Measurements from ENCODE around the gene QARS1.

The QARS1 gene

GRCh38 chr3:49120096-49120437 is 15.5 kb upstream of the QARS1 start:
- Histone ChIP-seq H3K27ac (ENCODE audit: low read depth, low read length) (peak overlapping the region; percentile 96), H3K27me3 (ENCODE audit: control insufficient read depth, insufficient read depth, low read length) (no peaks in the 10 kb centered on the region), H3K4me1 (ENCODE audit: control insufficient read depth, insufficient read depth, low read length) (no peaks in the 10 kb centered on the region), H3K9ac (ENCODE audit: low read depth, low read length) (peak overlapping the region; percentile 94), H3K4me3 (ENCODE audit: low read depth, low read length) (peak overlapping the region; percentile 97), H3K9me3 (ENCODE audit: control insufficient read depth, insufficient read depth, low read length) (no peaks in the 10 kb centered on the region), H3K36me3 (ENCODE audit: control insufficient read depth, insufficient read depth, low read length) (peaks cover 74% of the 10 kb centered on the region)

DNA sequence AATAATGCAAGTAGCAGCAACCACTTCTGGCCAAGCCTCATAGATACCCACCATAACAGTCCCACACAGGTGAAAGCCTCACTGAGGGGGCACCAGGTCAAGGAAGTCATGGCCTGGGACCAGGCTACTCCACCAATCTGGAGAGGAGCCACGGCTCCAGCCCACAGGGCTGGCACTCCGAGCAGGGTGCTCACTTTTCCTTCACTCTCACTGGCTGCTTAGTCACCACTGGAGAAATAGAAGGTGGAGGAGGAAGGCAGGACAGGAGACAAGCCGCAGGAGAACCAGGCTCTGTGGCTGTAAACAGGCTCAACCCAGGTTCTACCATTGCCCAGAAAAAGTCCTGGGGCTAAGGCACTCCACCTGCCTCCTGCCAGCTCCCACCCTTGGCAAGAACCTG is 14.9 kb upstream of the QARS1 start:
- H3K4me3 ChIP-seq (ENCODE audit: low read depth, low read length), result peak overlapping the region; percentile 97
- H3K36me3 ChIP-seq (ENCODE audit: control insufficient read depth, insufficient read depth, low read length), result peaks cover 75% of the 10 kb centered on the region
- no peaks in the 10 kb centered on the region for H3K4me1 ChIP-seq (ENCODE audit: control insufficient read depth, insufficient read depth, low read length)
- H3K27me3 ChIP-seq (ENCODE audit: control insufficient read depth, insufficient read depth, low read length), result no peaks in the 10 kb centered on the region
- H3K9ac ChIP-seq (ENCODE audit: low read depth, low read length), result no peak overlapping the region; the same call in 1 of the 2 replicates
- no peak overlapping the region for H3K27ac ChIP-seq (ENCODE audit: low read depth, low read length)
- no peaks in the 10 kb centered on the region for H3K9me3 ChIP-seq (ENCODE audit: control insufficient read depth, insufficient read depth, low read length)

DNA sequence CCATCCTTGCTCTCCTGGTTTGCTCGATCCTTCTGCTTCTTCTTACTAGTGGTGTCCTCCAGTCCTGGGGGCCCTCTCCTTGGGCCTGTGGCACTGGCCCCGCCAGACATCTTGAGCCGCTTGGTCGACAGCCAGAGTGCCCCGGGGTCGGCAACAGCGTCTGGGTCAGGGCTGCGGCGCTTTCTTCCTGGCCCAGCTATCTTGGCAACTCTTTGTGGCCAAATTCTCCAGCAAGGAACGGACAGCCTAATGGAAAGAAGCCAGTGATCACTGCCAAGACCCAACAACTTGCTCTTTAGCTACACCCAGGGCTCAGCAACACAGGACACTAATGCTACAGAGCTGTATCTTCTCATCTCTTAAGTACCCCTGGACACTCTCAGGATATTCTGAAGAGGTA is 14.5 kb upstream of the QARS1 start:
- Histone ChIP-seq H3K9ac (ENCODE audit: low read depth, low read length) (no peak overlapping the region), H3K9me3 (ENCODE audit: control insufficient read depth, insufficient read depth, low read length) (no peaks in the 10 kb centered on the region), H3K4me3 (ENCODE audit: low read depth, low read length) (no peak overlapping the region), H3K4me1 (ENCODE audit: control insufficient read depth, insufficient read depth, low read length) (no peaks in the 10 kb centered on the region), H3K27me3 (ENCODE audit: control insufficient read depth, insufficient read depth, low read length) (no peaks in the 10 kb centered on the region), H3K27ac (ENCODE audit: low read depth, low read length) (no peak overlapping the region), H3K36me3 (ENCODE audit: control insufficient read depth, insufficient read depth, low read length) (peaks cover 75% of the 10 kb centered on the region)

GRCh38 chr3:49112262-49112661 is 7.7 kb upstream of the QARS1 start:
- H3K36me3 ChIP-seq (ENCODE audit: control insufficient read depth, insufficient read depth, low read length), result peaks cover 96% of the 10 kb centered on the region
- no peaks in the 10 kb centered on the region for H3K9me3 ChIP-seq (ENCODE audit: control insufficient read depth, insufficient read depth, low read length)

GRCh38 chr3:49111347-49111746 is 6.8 kb upstream of the QARS1 start:
- H3K27me3 ChIP-seq (ENCODE audit: control insufficient read depth, insufficient read depth, low read length), result no peaks in the 10 kb centered on the region
- H3K27ac ChIP-seq (ENCODE audit: low read depth, low read length), result no peak overlapping the region
- no peaks in the 10 kb centered on the region for H3K4me1 ChIP-seq (ENCODE audit: control insufficient read depth, insufficient read depth, low read length)
- no peak overlapping the region for H3K9ac ChIP-seq (ENCODE audit: low read depth, low read length)
- no peaks in the 10 kb centered on the region for H3K9me3 ChIP-seq (ENCODE audit: control insufficient read depth, insufficient read depth, low read length)
- H3K36me3 ChIP-seq (ENCODE audit: control insufficient read depth, insufficient read depth, low read length), result peaks cover 88% of the 10 kb centered on the region
- no peak overlapping the region for H3K4me3 ChIP-seq (ENCODE audit: low read depth, low read length)

More at GRCh38 chr3:49112262-49112661, 7.7 kb upstream of the QARS1 start:
- Histone ChIP-seq H3K4me3 (ENCODE audit: low read depth, low read length) (no peak overlapping the region), H3K4me1 (ENCODE audit: control insufficient read depth, insufficient read depth, low read length) (no peaks in the 10 kb centered on the region), H3K27ac (ENCODE audit: low read depth, low read length) (no peak overlapping the region), H3K27me3 (ENCODE audit: control insufficient read depth, insufficient read depth, low read length) (no peaks in the 10 kb centered on the region), H3K9ac (ENCODE audit: low read depth, low read length) (no peak overlapping the region)

DNA sequence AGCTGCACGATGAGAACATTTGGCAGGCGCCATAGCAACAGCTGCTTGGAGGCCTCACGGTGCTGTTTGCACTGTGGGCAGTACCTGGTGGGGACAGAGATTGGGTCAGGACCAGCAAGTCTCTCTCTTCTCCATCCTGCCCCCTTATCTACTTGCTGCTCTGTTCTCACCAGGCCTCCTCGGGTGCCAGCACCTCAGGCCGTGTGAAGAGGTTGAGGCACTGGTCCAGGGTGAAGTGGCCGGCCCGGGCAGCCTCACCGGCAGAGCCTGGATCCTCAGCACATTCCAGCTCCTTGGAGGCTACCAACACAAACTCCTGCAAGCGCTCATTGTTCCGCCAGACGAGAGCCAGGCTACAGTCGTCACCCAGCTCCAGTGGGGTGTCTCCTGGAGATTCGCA is 6.2 kb upstream of the QARS1 start:
- H3K9ac ChIP-seq (ENCODE audit: low read depth, low read length), result no peak overlapping the region
- no peak overlapping the region for H3K27ac ChIP-seq (ENCODE audit: low read depth, low read length)
- no peaks in the 10 kb centered on the region for H3K9me3 ChIP-seq (ENCODE audit: control insufficient read depth, insufficient read depth, low read length)
- H3K4me3 ChIP-seq (ENCODE audit: low read depth, low read length), result no peak overlapping the region
- H3K27me3 ChIP-seq (ENCODE audit: control insufficient read depth, insufficient read depth, low read length), result no peaks in the 10 kb centered on the region
- H3K4me1 ChIP-seq (ENCODE audit: control insufficient read depth, insufficient read depth, low read length), result no peaks in the 10 kb centered on the region
- peaks cover 82% of the 10 kb centered on the region for H3K36me3 ChIP-seq (ENCODE audit: control insufficient read depth, insufficient read depth, low read length)

DNA sequence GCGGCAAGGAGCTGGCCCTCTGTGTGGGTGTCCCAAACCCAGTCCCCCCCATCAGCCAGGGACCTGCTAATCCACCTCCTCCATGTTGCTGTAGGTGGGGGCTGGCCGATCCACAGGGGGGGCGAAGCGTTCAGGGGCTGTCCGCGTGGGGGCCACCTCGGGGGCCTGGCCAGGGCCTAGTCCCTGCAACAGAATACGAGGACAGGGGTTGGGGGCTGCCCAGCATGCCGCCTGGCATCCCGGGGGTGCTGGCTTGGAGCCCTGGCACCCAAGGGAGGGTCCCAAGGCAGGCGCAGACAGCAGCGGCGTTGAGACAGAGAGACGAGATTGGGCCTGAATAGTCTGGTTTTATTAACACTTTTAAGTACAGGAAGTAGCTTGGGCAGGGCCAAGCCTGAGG is 3.8 kb upstream of the QARS1 start:
- H3K27ac ChIP-seq (ENCODE audit: low read depth, low read length), result no peak overlapping the region
- 0 out of 2 replicates have a peak, but pooled peaks cover 4% of the 10 kb centered on the region for H3K4me1 ChIP-seq (ENCODE audit: control insufficient read depth, insufficient read depth, low read length)
- H3K36me3 ChIP-seq (ENCODE audit: control insufficient read depth, insufficient read depth, low read length), result peaks cover 63% of the 10 kb centered on the region
- no peaks in the 10 kb centered on the region for H3K9me3 ChIP-seq (ENCODE audit: control insufficient read depth, insufficient read depth, low read length)
- no peaks in the 10 kb centered on the region for H3K27me3 ChIP-seq (ENCODE audit: control insufficient read depth, insufficient read depth, low read length)
- H3K9ac ChIP-seq (ENCODE audit: low read depth, low read length), result no peak overlapping the region
- H3K4me3 ChIP-seq (ENCODE audit: low read depth, low read length), result no peak overlapping the region

- H3K36me3 ChIP-seq (ENCODE audit: control insufficient read depth, insufficient read depth, low read length), result peaks cover 66% of the 10 kb centered on the region
- H3K9me3 ChIP-seq (ENCODE audit: control insufficient read depth, insufficient read depth, low read length), result no peaks in the 10 kb centered on the region
- no peaks in the 10 kb centered on the region for H3K27me3 ChIP-seq (ENCODE audit: control insufficient read depth, insufficient read depth, low read length)
- 0 out of 2 replicates have a peak, but pooled peaks cover 4% of the 10 kb centered on the region for H3K4me1 ChIP-seq (ENCODE audit: control insufficient read depth, insufficient read depth, low read length)
- H3K27ac ChIP-seq (ENCODE audit: low read depth, low read length), result peak overlapping the region; percentile 98
- H3K9ac ChIP-seq (ENCODE audit: low read depth, low read length), result peak overlapping the region; percentile 96
- peak overlapping the region; percentile 90 for H3K4me3 ChIP-seq (ENCODE audit: low read depth, low read length)
Measured at GRCh38 chr3:49104052-49104426, 518 bp downstream of the QARS1 start.

GRCh38 chr3:49100046-49100615 is 4.4 kb downstream of the QARS1 start:
- Histone ChIP-seq H3K36me3 (ENCODE audit: control insufficient read depth, insufficient read depth, low read length) (peaks cover 76% of the 10 kb centered on the region), H3K4me1 (ENCODE audit: control insufficient read depth, insufficient read depth, low read length) (0 out of 2 replicates have a peak, but pooled peaks cover 4% of the 10 kb centered on the region), H3K9me3 (ENCODE audit: control insufficient read depth, insufficient read depth, low read length) (no peaks in the 10 kb centered on the region), H3K27me3 (ENCODE audit: control insufficient read depth, insufficient read depth, low read length) (no peaks in the 10 kb centered on the region), H3K4me3 (ENCODE audit: low read depth, low read length) (no peak overlapping the region), H3K9ac (ENCODE audit: low read depth, low read length) (no peak overlapping the region), H3K27ac (ENCODE audit: low read depth, low read length) (no peak overlapping the region)

- H3K9ac ChIP-seq (ENCODE audit: low read depth, low read length), result no peak overlapping the region
- no peak overlapping the region for H3K4me3 ChIP-seq (ENCODE audit: low read depth, low read length)
- H3K4me1 ChIP-seq (ENCODE audit: control insufficient read depth, insufficient read depth, low read length), result 0 out of 2 replicates have a peak, but pooled peaks cover 8% of the 10 kb centered on the region
- H3K36me3 ChIP-seq (ENCODE audit: control insufficient read depth, insufficient read depth, low read length), result peaks cover 76% of the 10 kb centered on the region
- H3K27ac ChIP-seq (ENCODE audit: low read depth, low read length), result no peak overlapping the region
- H3K9me3 ChIP-seq (ENCODE audit: control insufficient read depth, insufficient read depth, low read length), result no peaks in the 10 kb centered on the region
- no peaks in the 10 kb centered on the region for H3K27me3 ChIP-seq (ENCODE audit: control insufficient read depth, insufficient read depth, low read length)
Measured at GRCh38 chr3:49098910-49099630, 5.5 kb downstream of the QARS1 start.

GRCh38 chr3:49098429-49098828 is 6.1 kb downstream of the QARS1 start:
- Histone ChIP-seq H3K9ac (ENCODE audit: low read depth, low read length) (no peak overlapping the region), H3K36me3 (ENCODE audit: control insufficient read depth, insufficient read depth, low read length) (peaks cover 73% of the 10 kb centered on the region), H3K27me3 (ENCODE audit: control insufficient read depth, insufficient read depth, low read length) (no peaks in the 10 kb centered on the region), H3K9me3 (ENCODE audit: control insufficient read depth, insufficient read depth, low read length) (no peaks in the 10 kb centered on the region), H3K4me1 (ENCODE audit: control insufficient read depth, insufficient read depth, low read length) (0 out of 2 replicates have a peak, but pooled peaks cover 3% of the 10 kb centered on the region), H3K4me3 (ENCODE audit: low read depth, low read length) (no peak overlapping the region), H3K27ac (ENCODE audit: low read depth, low read length) (no peak overlapping the region)
